Left ventricle myocardium inferior (tissue), 1 donor: ENCODE results near the gene HMHB1. TPM values are rescaled to one million over a fixed set of nuclear protein-coding genes. Genes with fewer than 3 reads are reported as not detected.

Source experiments
- DNase-seq: peaks from one replicate; pipeline ENCODE4 v3.0.0-alpha.2; 2020
- H3K27ac ChIP-seq: fragments of 200-600 bp; replicated peaks from 2 replicates; pipeline ENCODE4 v1.8.0; 2021
- H3K27me3 ChIP-seq: fragments of 200-600 bp; 2 replicates; pipeline ENCODE4 v1.8.0; 2021; ENCODE audit warnings: low read depth
- H3K36me3 ChIP-seq: fragments of 200-600 bp; 2 replicates; pipeline ENCODE4 v1.8.0; 2021
- H3K4me1 ChIP-seq: fragments of 200-600 bp; 2 replicates; pipeline ENCODE4 v1.8.0; 2021
- H3K4me3 ChIP-seq: fragments of 200-600 bp; 2 replicates; pipeline ENCODE4 v1.8.0; 2021; ENCODE audit warnings: mild to moderate bottlenecking, moderate library complexity
- H3K9me3 ChIP-seq: fragments of 200-600 bp; replicated peaks from 2 replicates; pipeline ENCODE4 v1.8.0; 2021
- intact Hi-C: fragments of 100-400 bp; cut with micrococcal nuclease; formaldehyde crosslinking; loops from one replicate; pipeline ENCODE4 v1.11.0; 2022
- total RNA-seq: library from RNA; stranded (reverse); fragmentation: NEBNext Ultra II Directional; extraction: Animal tissue kit (Norgen Biotek cat#: 25700); gene quantifications from one replicate; pipeline ENCODE4 v1.2.1, GENCODE V29; 2021
- TF ChIP-seq, protein P1 (sequence below): fragments of 200-600 bp; IDR thresholded peaks from 2 replicates; pipeline ENCODE4 v1.8.0; 2021; ENCODE audit warnings: antibody characterized with exemption, mild to moderate bottlenecking, borderline replicate concordance
- donor health status: DM: no; HTN: yes; CAD: no; lungs with severe emphysema.

The HMHB1 gene
- total RNA-seq, 1 donor from 2014 or later = not detected

DNA sequence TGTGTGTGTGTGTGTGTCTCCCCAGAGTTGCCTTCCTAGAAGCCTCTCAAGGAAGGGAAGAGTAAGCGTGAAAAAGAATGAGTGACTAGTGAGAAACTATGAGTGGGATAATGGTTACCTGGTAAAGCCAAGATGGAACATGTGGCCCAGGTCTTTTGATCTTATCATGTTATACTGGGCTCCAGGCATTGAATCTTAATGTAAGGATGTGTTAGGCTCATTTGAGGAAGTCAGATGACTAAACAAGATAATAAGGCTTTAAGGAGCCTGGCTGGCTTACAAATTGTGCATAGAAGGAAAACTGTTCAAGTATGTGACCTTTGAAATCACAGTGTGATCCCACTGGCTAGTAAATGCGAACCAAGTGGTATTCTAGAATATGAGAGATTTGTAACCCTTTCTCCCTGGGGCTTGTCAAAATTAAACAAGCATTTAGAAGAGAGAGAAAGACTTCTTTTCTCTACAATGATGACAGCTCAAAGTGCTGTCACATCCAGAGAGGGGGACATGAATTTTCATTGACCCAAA, 29.9 kb upstream of the HMHB1 start:
- intact Hi-C loops = no loop called here
- Histone ChIP-seq H3K36me3 (no peaks in the 10 kb centered on the region), H3K4me3 (no peak overlapping the region), H3K9me3 (peaks cover 5% of the 10 kb centered on the region), H3K27ac (no peak overlapping the region), H3K4me1 (peaks cover 6% of the 10 kb centered on the region), H3K27me3 (no peaks in the 10 kb centered on the region)
- no peak for DNase-seq
- TF ChIP-seq, protein P1, sequence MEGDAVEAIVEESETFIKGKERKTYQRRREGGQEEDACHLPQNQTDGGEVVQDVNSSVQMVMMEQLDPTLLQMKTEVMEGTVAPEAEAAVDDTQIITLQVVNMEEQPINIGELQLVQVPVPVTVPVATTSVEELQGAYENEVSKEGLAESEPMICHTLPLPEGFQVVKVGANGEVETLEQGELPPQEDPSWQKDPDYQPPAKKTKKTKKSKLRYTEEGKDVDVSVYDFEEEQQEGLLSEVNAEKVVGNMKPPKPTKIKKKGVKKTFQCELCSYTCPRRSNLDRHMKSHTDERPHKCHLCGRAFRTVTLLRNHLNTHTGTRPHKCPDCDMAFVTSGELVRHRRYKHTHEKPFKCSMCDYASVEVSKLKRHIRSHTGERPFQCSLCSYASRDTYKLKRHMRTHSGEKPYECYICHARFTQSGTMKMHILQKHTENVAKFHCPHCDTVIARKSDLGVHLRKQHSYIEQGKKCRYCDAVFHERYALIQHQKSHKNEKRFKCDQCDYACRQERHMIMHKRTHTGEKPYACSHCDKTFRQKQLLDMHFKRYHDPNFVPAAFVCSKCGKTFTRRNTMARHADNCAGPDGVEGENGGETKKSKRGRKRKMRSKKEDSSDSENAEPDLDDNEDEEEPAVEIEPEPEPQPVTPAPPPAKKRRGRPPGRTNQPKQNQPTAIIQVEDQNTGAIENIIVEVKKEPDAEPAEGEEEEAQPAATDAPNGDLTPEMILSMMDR = no peak

DNA sequence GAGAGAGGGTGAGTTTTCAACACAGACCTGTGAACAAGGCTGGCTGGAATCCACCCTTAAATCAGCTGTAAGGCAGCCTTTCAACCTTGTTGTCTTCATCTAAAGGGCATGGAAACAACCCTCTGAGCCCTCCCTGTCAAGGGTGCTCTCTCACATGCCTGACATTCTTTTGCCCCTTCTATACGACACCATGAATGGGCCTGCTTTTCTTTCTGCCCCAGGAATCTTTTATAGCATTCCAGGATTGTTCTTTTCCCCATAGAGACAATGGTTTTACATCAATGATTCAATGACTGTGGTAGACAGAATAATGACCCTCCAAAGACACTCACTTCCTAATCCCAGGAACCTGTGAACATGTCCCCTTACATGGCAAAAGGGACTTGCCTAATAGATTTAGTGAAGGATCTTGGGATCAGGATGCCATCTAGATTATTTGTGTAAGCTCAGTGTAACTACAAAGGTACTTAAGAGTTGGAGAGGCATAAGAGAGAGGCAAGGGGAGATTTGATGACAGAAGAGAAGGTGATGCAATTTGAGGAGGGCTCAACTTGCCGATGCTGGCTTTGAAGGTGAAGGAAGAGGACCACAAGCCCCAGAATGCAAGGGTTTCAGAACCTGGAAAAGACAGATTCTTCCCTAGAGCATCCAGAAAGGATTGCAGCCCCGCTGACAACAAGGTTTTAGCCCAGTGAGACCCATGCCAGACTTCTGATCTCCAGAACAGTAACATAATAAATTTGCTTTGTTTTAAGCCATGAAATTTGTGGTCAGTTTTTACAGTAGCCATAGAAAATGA, 29.2 kb upstream of the HMHB1 start:
- Histone ChIP-seq H3K27ac (no peak overlapping the region), H3K36me3 (no peaks in the 10 kb centered on the region), H3K27me3 (no peaks in the 10 kb centered on the region), H3K9me3 (peaks cover 5% of the 10 kb centered on the region), H3K4me3 (no peak overlapping the region), H3K4me1 (peaks cover 6% of the 10 kb centered on the region)
- intact Hi-C loops = no loop called here
- DNase-seq = no peak
- TF ChIP-seq, protein P1 = no peak

DNA sequence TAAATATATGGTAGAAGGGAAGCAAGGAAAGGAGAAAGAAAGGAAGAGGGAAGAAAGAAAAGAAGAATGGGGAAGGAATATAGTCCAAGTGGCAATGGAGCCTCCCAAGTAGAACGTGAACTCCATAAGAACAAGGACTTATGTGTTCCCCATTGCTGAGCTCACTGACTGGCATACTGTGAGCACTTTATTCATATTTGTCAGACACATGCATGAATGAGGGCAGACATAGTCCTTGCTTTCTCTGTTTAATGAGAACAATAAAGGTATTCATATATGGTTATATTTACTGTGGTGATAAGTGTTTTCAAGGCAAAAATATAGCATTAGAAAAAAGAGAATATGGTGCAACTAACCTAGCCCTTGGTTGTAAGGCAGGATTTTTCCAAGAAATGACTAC, 23.6 kb upstream of the HMHB1 start:
- H3K27ac ChIP-seq = no peak overlapping the region
- no peaks in the 10 kb centered on the region for H3K27me3 ChIP-seq
- intact Hi-C loops = no loop called here
- H3K36me3 ChIP-seq = no peaks in the 10 kb centered on the region
- no peaks in the 10 kb centered on the region for H3K9me3 ChIP-seq
- H3K4me1 ChIP-seq = peaks cover 11% of the 10 kb centered on the region
- DNase-seq = no peak
- TF ChIP-seq, protein P1 = no peak
- no peak overlapping the region for H3K4me3 ChIP-seq

DNA sequence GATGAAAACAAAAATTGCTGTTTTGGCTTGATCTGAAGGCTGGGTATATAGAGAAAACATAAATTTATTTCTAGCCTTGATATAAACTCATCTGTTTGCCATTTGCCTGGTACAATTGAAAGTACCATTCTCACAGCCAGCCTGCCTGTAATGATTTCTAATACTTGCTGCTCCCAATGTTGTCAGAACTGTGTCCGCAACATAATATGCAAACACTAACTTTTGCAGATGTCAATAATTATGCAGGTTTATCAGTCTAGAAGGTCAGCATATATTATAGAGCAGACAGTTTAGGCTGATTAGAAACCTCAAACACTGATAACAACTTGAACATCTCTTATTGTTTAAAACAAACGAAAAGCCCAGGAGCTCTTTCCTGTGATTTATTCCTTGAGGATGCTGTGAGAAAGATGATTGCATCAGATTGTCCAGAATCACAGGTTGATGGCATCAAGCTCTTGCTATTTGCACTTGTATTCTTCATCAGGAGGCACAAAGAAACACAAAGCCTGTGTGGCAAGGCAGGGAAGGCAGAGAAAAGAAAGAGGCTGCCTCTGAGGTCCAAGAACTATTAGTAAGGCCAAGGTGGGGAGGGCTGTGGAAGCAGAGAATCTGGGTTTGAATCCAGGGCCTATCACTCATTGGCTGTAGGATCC, 21.4 kb upstream of the HMHB1 start:
- TF ChIP-seq, protein P1 = no peak
- Histone ChIP-seq H3K4me1 (peaks cover 11% of the 10 kb centered on the region), H3K27ac (no peak overlapping the region), H3K4me3 (no peak overlapping the region), H3K27me3 (no peaks in the 10 kb centered on the region), H3K36me3 (no peaks in the 10 kb centered on the region), H3K9me3 (no peaks in the 10 kb centered on the region)
- intact Hi-C loops = no loop called here
- DNase-seq = no peak

DNA sequence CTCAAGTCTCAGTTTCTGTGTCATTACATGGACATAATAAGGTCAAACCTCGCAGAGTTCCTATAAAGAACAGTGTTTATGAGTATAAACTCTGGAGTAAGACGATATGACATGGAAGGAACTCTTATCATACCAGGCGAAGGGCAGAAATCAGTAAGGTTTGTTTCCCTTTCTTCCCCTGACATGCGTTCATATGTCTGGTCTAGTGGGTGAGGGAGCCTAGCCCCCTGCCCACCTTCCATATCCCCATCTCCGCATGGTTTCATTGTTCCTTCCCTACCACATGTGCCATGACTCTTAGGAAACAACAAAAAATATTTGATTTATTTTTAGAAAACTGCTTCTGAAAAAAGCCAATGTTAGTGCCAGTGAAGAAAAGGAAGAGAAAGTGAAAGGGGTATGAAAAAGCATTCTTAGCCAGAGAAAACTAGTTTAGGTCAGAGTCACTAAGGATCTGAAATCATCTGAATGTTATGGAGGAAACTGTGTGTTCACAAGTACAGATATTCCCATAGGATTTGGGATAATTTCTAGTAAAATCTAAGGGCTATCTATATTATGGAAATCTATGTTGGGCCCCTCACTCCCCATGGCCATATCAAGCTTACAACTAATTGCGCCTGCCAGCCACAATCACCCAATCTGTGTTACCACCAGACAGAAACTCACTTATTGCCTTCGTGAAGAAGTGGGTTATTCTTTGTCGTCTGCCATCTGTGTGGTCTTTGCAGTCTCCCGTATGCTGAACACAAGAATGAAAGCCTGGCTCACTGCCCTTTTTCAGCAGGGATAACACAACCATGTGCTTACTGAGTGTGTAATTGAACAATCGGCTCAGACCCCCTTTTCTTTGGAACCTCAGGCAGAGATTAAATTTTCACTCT, 19.9 kb upstream of the HMHB1 start:
- no peak for DNase-seq
- intact Hi-C loops = no loop called here
- H3K27me3 ChIP-seq = no peaks in the 10 kb centered on the region
- TF ChIP-seq, protein P1 = no peak
- no peaks in the 10 kb centered on the region for H3K9me3 ChIP-seq
- H3K36me3 ChIP-seq = no peaks in the 10 kb centered on the region
- peaks cover 11% of the 10 kb centered on the region for H3K4me1 ChIP-seq
- H3K4me3 ChIP-seq = peak overlapping the region; percentile 12
- peak overlapping the region; percentile 32 for H3K27ac ChIP-seq
